ENCODE results near the gene NOTCH1.
A peak's percentile ranks its signal among the peaks of the same experiment; 100 is the strongest.

NOTCH1 gene

DNA sequence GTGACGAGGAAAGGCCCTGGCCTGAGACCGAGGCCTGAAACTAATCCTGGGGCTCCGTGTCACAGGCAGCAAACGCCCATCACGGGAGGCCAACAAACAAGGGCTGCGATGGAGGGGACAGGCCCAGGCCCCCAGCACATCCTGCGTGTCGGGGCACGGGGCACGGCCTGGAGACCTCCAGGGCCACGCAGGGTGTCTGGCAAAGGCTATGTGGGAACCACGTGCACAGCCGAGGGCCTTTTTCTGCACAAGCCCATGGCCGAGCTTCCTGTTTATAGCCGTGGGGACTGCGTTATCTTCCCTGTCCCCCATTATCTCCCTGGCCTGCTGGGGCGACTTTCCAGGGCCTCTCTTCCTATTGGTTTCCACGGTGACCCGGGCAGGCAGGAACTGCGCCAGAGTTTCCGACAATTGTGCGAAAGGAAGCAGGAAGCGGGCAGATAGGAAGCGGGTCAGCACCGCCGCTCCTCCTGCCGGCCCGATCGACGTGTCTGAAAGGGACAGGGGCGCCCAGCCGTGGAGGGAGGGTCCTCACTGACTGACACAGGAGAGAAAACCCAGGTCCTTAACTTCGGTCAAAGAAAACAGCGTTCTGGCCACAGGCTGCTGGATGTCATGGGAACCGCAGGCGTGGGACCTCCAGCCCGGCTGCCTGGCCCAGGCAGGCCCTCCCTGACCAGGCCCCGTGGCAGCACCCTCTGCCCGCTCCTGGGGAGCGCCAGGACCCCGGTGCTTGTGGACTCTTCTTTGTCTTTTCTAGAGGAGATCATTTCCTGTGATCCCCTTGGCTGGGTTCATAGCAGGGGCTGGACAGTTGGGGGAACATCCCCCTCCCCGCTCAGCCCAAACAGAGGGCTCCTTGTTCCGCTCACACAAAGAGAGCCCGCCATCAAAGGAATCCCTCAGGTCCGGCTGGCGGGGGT is 33.9 kb downstream of the NOTCH1 start:
- POLR2A ChIA-PET = no interaction called here
- Histone ChIP-seq H3K4me3 (ENCODE audit: low read depth, low read length) (no peak overlapping the region), H3K36me3 (ENCODE audit: control insufficient read depth in 2 of 2, insufficient read depth in 1 of 2, low read length in 2 of 2) (peaks cover 0 to 75% of the 10 kb centered on the region in 2 experiments; a peak in 1 of 3 replicates), H3K9me3 (ENCODE audit: control insufficient read depth, insufficient read depth, low read depth, low read length) (no peaks in the 10 kb centered on the region), H3K4me1 (ENCODE audit: control insufficient read depth, insufficient read depth, low read length) (no peaks in the 10 kb centered on the region), H3K27ac (ENCODE audit: extremely low read depth, low read depth, low read length) (no peak overlapping the region)
- no peak for TF ChIP-seq TCF7L2 (IDR thresholded peaks at IDR 0.05; ENCODE audit: borderline replicate concordance, low read depth, low read length)
- no peak for TF ChIP-seq ZNF791 (tag by site-specific recombination; IDR thresholded peaks at IDR 0.05)
- no peak for TF ChIP-seq KLF9 (tag by site-specific recombination; IDR thresholded peaks at IDR 0.05; ENCODE audit: low read depth)
- no peak for TF ChIP-seq ZNF112 (tag by site-specific recombination; IDR thresholded peaks at IDR 0.05)
- TF ChIP-seq, protein P1, sequence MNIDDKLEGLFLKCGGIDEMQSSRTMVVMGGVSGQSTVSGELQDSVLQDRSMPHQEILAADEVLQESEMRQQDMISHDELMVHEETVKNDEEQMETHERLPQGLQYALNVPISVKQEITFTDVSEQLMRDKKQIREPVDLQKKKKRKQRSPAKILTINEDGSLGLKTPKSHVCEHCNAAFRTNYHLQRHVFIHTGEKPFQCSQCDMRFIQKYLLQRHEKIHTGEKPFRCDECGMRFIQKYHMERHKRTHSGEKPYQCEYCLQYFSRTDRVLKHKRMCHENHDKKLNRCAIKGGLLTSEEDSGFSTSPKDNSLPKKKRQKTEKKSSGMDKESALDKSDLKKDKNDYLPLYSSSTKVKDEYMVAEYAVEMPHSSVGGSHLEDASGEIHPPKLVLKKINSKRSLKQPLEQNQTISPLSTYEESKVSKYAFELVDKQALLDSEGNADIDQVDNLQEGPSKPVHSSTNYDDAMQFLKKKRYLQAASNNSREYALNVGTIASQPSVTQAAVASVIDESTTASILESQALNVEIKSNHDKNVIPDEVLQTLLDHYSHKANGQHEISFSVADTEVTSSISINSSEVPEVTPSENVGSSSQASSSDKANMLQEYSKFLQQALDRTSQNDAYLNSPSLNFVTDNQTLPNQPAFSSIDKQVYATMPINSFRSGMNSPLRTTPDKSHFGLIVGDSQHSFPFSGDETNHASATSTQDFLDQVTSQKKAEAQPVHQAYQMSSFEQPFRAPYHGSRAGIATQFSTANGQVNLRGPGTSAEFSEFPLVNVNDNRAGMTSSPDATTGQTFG (tag by site-specific recombination; IDR thresholded peaks at IDR 0.05; ENCODE audit: borderline replicate concordance) = no peak
- CTCF ChIA-PET = interaction anchor here (0.6 kb wide), 1 partner anchor 26 kb away, joined by 3 read pairs; no protein-coding TSS in a partner anchor

DNA sequence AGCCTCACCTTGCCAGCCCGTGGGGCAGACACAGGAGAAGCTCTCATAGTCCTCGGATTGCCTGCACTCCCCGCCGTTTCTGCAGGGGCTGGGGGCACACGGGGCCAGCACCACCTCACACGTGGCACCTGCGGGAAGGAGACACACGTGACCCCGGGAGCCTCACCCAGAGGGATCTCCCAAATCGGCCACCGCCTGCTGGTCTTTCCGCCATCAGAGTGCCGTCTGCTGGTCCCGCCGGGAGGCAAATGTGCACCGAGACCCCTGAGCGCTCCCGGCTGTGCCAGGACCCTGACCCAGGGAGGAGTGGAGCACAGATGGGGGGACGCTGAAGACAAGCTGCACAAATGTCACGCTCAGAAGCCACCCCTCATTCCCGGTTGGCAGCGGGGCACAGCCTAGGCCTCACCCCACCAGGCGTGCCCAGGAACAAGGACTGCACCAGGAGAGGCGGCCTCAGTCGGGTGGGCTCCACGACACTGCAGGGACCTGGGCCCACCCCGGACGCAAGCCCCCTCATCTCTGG is 34.6 kb downstream of the NOTCH1 start:
- Histone ChIP-seq H3K4me3 (ENCODE audit: low read depth, low read length) (no peak overlapping the region), H3K27ac (ENCODE audit: extremely low read depth, low read depth, low read length) (no peak overlapping the region), H3K9me3 (ENCODE audit: control insufficient read depth, insufficient read depth, low read depth, low read length) (no peaks in the 10 kb centered on the region), H3K36me3 (ENCODE audit: control insufficient read depth in 2 of 2, insufficient read depth in 1 of 2, low read length in 2 of 2) (peaks cover 0 to 81% of the 10 kb centered on the region in 2 experiments; a peak in 1 of 3 replicates), H3K4me1 (ENCODE audit: control insufficient read depth, insufficient read depth, low read length) (no peaks in the 10 kb centered on the region)
- TF ChIP-seq ZNF341 (tag by site-specific recombination; IDR thresholded peaks at IDR 0.05; ENCODE audit: low read depth) = no peak
- CTCF ChIA-PET = interaction anchor here (0.6 kb wide), 1 partner anchor 25 kb away, joined by 3 read pairs; no protein-coding TSS in a partner anchor
- POLR2A ChIA-PET = no interaction called here

DNA sequence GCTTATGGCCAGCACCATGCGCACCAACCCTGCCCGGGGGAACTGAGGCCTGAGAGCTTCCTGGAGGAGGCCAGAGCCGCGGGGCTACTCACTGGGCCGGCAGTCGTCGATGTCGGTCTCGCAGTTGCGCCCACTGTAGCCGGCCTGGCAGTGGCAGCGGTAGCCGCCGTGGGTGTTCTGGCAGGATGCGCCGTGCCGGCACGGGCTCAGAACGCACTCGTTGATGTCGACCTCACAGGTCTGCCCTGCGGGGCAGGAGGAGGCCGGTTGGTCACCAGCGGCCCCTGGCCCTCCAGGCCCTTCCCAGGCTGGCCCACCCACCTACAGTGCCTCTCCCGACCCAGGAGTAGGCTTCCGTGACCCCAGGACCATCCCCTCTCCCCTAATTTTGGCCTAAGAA is 35.3 kb downstream of the NOTCH1 start:
- ChIA-PET POLR2A (no interaction called here), CTCF (interaction anchor here (0.7 kb wide), 1 partner anchor 1059 kb away, joined by 4 read pairs; no protein-coding TSS in a partner anchor)
- H3K4me3 ChIP-seq (ENCODE audit: low read depth, low read length) = no peak overlapping the region
- peaks cover 0 to 82% of the 10 kb centered on the region in 2 experiments; a peak in 1 of 3 replicates for H3K36me3 ChIP-seq (ENCODE audit: control insufficient read depth in 2 of 2, insufficient read depth in 1 of 2, low read length in 2 of 2)
- TF ChIP-seq ZNF416 (tag by site-specific recombination; IDR thresholded peaks at IDR 0.05) = no peak
- TF ChIP-seq ZNF660 (tag by site-specific recombination; IDR thresholded peaks at IDR 0.05) = no peak
- peak; percentile 65; the same call in 1 of the 2 replicates for TF ChIP-seq ZNF600 (tag by site-specific recombination; IDR thresholded peaks at IDR 0.05)
- H3K9me3 ChIP-seq (ENCODE audit: control insufficient read depth, insufficient read depth, low read depth, low read length) = no peaks in the 10 kb centered on the region
- no peaks in the 10 kb centered on the region for H3K4me1 ChIP-seq (ENCODE audit: control insufficient read depth, insufficient read depth, low read length)
- H3K27ac ChIP-seq (ENCODE audit: extremely low read depth, low read depth, low read length) = no peak overlapping the region

DNA sequence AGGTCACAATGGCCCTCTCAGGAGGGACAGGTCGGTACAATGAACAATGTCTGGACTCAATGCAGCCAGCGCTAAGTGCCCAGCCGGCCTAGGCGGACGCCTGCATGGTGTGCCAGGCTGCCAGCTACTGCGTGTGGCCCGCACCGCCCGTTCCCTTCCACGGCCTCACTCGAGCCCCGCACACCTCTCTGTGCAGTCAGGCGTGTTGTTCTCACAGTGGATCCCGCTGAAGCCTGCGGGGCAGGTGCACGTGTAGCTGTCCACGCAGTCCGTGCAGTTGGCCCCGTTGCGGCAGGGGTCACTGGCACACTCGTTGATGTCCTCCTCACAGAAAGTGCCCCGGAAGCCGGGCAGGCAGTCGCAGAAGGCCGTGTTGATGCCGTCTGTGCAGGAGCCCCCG is 36.3 kb downstream of the NOTCH1 start:
- Histone ChIP-seq H3K9me3 (ENCODE audit: control insufficient read depth, insufficient read depth, low read depth, low read length) (no peaks in the 10 kb centered on the region), H3K27ac (ENCODE audit: extremely low read depth, low read depth, low read length) (no peak overlapping the region), H3K4me3 (ENCODE audit: low read depth, low read length) (no peak overlapping the region), H3K4me1 (ENCODE audit: control insufficient read depth, insufficient read depth, low read length) (no peaks in the 10 kb centered on the region), H3K36me3 (ENCODE audit: control insufficient read depth in 2 of 2, insufficient read depth in 1 of 2, low read length in 2 of 2) (peaks cover 0 to 83% of the 10 kb centered on the region in 2 experiments; a peak in 1 of 3 replicates)
- POLR2A ChIA-PET = no interaction called here
- TF ChIP-seq ZNF140 (tag by site-specific recombination; IDR thresholded peaks at IDR 0.05) (no peak), ZNF350 (tag by site-specific recombination; IDR thresholded peaks at IDR 0.05) (no peak), ZNF521 (tag by site-specific recombination; IDR thresholded peaks at IDR 0.05) (no peak), ZNF146 (tag by site-specific recombination; IDR thresholded peaks at IDR 0.05) (no peak)
- TF ChIP-seq, protein P2, sequence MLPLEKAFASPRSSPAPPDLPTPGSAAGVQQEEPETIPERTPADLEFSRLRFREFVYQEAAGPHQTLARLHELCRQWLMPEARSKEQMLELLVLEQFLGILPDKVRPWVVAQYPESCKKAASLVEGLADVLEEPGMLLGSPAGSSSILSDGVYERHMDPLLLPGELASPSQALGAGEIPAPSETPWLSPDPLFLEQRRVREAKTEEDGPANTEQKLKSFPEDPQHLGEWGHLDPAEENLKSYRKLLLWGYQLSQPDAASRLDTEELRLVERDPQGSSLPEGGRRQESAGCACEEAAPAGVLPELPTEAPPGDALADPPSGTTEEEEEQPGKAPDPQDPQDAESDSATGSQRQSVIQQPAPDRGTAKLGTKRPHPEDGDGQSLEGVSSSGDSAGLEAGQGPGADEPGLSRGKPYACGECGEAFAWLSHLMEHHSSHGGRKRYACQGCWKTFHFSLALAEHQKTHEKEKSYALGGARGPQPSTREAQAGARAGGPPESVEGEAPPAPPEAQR (tag by site-specific recombination; IDR thresholded peaks at IDR 0.05) = no peak
- CTCF ChIA-PET = interaction anchor here (0.7 kb wide), 1 partner anchor 283 kb away, joined by 3 read pairs; no protein-coding TSS in a partner anchor
